ENCODE data around the gene HDDC3. TPM values are rescaled to one million over a fixed set of nuclear protein-coding genes. Genes with fewer than 3 reads are reported as not detected.
A peak's percentile ranks its signal among the peaks of the same experiment; 100 is the strongest.

The HDDC3 gene
- total RNA-seq, 2 experiments from 2014 or later = 38.4 to 44.3 TPM

GRCh38 chr15:90957031-90957790 lies 24.9 kb upstream of the HDDC3 start:
- Mint-ChIP-seq H3K4me1 (peaks cover 3% of the 10 kb centered on the region), H3K4me3 (peak overlapping the region; percentile 84), H3K27me3 (no peaks in the 10 kb centered on the region), H3K27ac (no peak overlapping the region), H3K36me3 (peaks cover 30% of the 10 kb centered on the region), H3K9me3 (no peaks in the 10 kb centered on the region)
- no peak for DNase-seq

GRCh38 chr15:90956274-90957030 lies 24.1 kb upstream of the HDDC3 start:
- Mint-ChIP-seq H3K27me3 (no peaks in the 10 kb centered on the region), H3K36me3 (peaks cover 32% of the 10 kb centered on the region), H3K9me3 (no peaks in the 10 kb centered on the region), H3K4me1 (peaks cover 3% of the 10 kb centered on the region), H3K27ac (peak overlapping the region; percentile 95), H3K4me3 (peak overlapping the region; percentile 84)
- DNase-seq = peak; percentile 73

GRCh38 chr15:90955624-90956273 lies 23.4 kb upstream of the HDDC3 start:
- DNase-seq = no peak
- H3K9me3 Mint-ChIP-seq = no peaks in the 10 kb centered on the region
- H3K4me1 Mint-ChIP-seq = peaks cover 3% of the 10 kb centered on the region
- peaks cover 33% of the 10 kb centered on the region for H3K36me3 Mint-ChIP-seq
- H3K4me3 Mint-ChIP-seq = peak overlapping the region; percentile 84
- no peaks in the 10 kb centered on the region for H3K27me3 Mint-ChIP-seq
- peak overlapping the region; percentile 95 for H3K27ac Mint-ChIP-seq

- DNase-seq = peak; percentile 92
- H3K27me3 Mint-ChIP-seq = no peaks in the 10 kb centered on the region
- H3K4me1 Mint-ChIP-seq = peaks cover 3% of the 10 kb centered on the region
- H3K27ac Mint-ChIP-seq = peak within 1 kb of the TSS; percentile 95
- peaks cover 33% of the 10 kb centered on the region for H3K36me3 Mint-ChIP-seq
- no peaks in the 10 kb centered on the region for H3K9me3 Mint-ChIP-seq
- peak within 1 kb of the TSS; percentile 84 for H3K4me3 Mint-ChIP-seq
Observed at GRCh38 chr15:90954712-90955623, 22.6 kb upstream of the HDDC3 start, which contains the start of gene RCCD1. TSS of gene RCCD1 (plus strand) at chr15:90954884. CDS start at chr15:90956735, 1,851 bp downstream.

GRCh38 chr15:90953947-90954711 lies 21.8 kb upstream of the HDDC3 start:
- peaks cover 28% of the 10 kb centered on the region for H3K36me3 Mint-ChIP-seq

GRCh38 chr15:90952901-90953677 lies 20.7 kb upstream of the HDDC3 start:
- no peaks in the 10 kb centered on the region for H3K9me3 Mint-ChIP-seq
- DNase-seq = no peak
- H3K27ac Mint-ChIP-seq = no peak overlapping the region
- H3K27me3 Mint-ChIP-seq = no peaks in the 10 kb centered on the region
- H3K4me3 Mint-ChIP-seq = no peak overlapping the region
- H3K4me1 Mint-ChIP-seq = peaks cover 3% of the 10 kb centered on the region
- peaks cover 28% of the 10 kb centered on the region for H3K36me3 Mint-ChIP-seq

More at GRCh38 chr15:90953947-90954711, 21.8 kb upstream of the HDDC3 start:
- Mint-ChIP-seq H3K27me3 (no peaks in the 10 kb centered on the region), H3K27ac (peak overlapping the region; percentile 95), H3K4me3 (peak overlapping the region; percentile 84), H3K9me3 (no peaks in the 10 kb centered on the region), H3K4me1 (peaks cover 3% of the 10 kb centered on the region)
- no peak for DNase-seq

GRCh38 chr15:90950676-90951075 lies 18.3 kb upstream of the HDDC3 start:
- Mint-ChIP-seq H3K36me3 (peaks cover 19% of the 10 kb centered on the region), H3K4me3 (no peak overlapping the region), H3K9me3 (no peaks in the 10 kb centered on the region), H3K27me3 (no peaks in the 10 kb centered on the region), H3K4me1 (no peaks in the 10 kb centered on the region), H3K27ac (no peak overlapping the region)
- no peak for DNase-seq

GRCh38 chr15:90949979-90950675 lies 17.8 kb upstream of the HDDC3 start:
- DNase-seq = no peak
- Mint-ChIP-seq H3K36me3 (peaks cover 19% of the 10 kb centered on the region), H3K27me3 (no peaks in the 10 kb centered on the region), H3K4me3 (no peak overlapping the region), H3K9me3 (no peaks in the 10 kb centered on the region), H3K27ac (no peak overlapping the region), H3K4me1 (no peaks in the 10 kb centered on the region)

GRCh38 chr15:90948506-90948905 lies 16.2 kb upstream of the HDDC3 start:
- no peak overlapping the region for H3K27ac Mint-ChIP-seq
- no peaks in the 10 kb centered on the region for H3K4me1 Mint-ChIP-seq
- H3K9me3 Mint-ChIP-seq = no peaks in the 10 kb centered on the region
- DNase-seq = no peak
- no peaks in the 10 kb centered on the region for H3K27me3 Mint-ChIP-seq
- H3K4me3 Mint-ChIP-seq = no peak overlapping the region
- H3K36me3 Mint-ChIP-seq = peaks cover 13% of the 10 kb centered on the region

- no peak for DNase-seq
- Mint-ChIP-seq H3K4me3 (no peak overlapping the region), H3K27ac (no peak overlapping the region), H3K36me3 (peaks cover 10% of the 10 kb centered on the region), H3K4me1 (no peaks in the 10 kb centered on the region), H3K9me3 (no peaks in the 10 kb centered on the region), H3K27me3 (no peaks in the 10 kb centered on the region)
Observed at GRCh38 chr15:90947577-90948357, 15.4 kb upstream of the HDDC3 start.

GRCh38 chr15:90946941-90947576 lies 14.7 kb upstream of the HDDC3 start:
- Mint-ChIP-seq H3K36me3 (peaks cover 9% of the 10 kb centered on the region), H3K4me3 (no peak overlapping the region), H3K27me3 (no peaks in the 10 kb centered on the region), H3K9me3 (no peaks in the 10 kb centered on the region), H3K27ac (no peak overlapping the region), H3K4me1 (no peaks in the 10 kb centered on the region)
- DNase-seq = no peak

- H3K27me3 Mint-ChIP-seq = no peaks in the 10 kb centered on the region
- no peak for DNase-seq
- no peaks in the 10 kb centered on the region for H3K9me3 Mint-ChIP-seq
- no peaks in the 10 kb centered on the region for H3K4me1 Mint-ChIP-seq
- no peak overlapping the region for H3K27ac Mint-ChIP-seq
- no peak overlapping the region for H3K4me3 Mint-ChIP-seq
- peaks cover 6% of the 10 kb centered on the region for H3K36me3 Mint-ChIP-seq
Observed at GRCh38 chr15:90946538-90946937, 14.2 kb upstream of the HDDC3 start.
